Adipose tissue (tissue), 3 donors: ENCODE measurements around the gene MAB21L1. TPM values are rescaled to one million over a fixed set of nuclear protein-coding genes. Genes with fewer than 3 reads are reported as not detected.

ENCODE experiments used
- H3K27ac ChIP-seq: one replicate; pipeline ENCODE4 v1.5.1; 2013; ENCODE audit warnings: low read depth, low read length
- WGBS, 3 donors: extraction: QIAGEN DNeasy Blood & Tissue Kit; methylation state at CpG; one replicate each; pipeline ENCODE4 v1.1.7; 2013; 5-methylcytosine and 5-hydroxymethylcytosine counted together
- polyA plus RNA-seq, 3 donors: library from polyadenylated mRNA; stranded (reverse); fragments of 200-250 nt; gene quantifications; one replicate each; pipeline ENCODE4 v1.2.3, GENCODE V29; 2013
- donor health status: healthy with polysubstance abuse.
- donor health status: Bipolar disorder and iron deficiency.
- donor health status: healthy.

MAB21L1 gene
- under 1 TPM; 0.13 to 0.70 (median 0.22) TPM for polyA plus RNA-seq

- H3K27ac ChIP-seq, result no peak within 1 kb of the TSS
- WGBS, 3 donors, result 25 to 70% (median 38%) methylated on average over 35 of the region's 35 CpGs
These were observed at the start of gene MAB21L1 for GRCh38 chr13:35475960-35476943. Gene MAB21L1, minus strand, starts transcription at chr13:35476689. Its CDS starts 551 bp downstream, at chr13:35476138.

- H3K27ac ChIP-seq, result no peak overlapping the region
- WGBS, 3 donors, result 62 to 90% (median 77%) methylated on average over 3 of the region's 3 CpGs
These were observed 47.7 kb upstream of the MAB21L1 start for GRCh38 chr13:35524171-35524570.

- H3K27ac ChIP-seq, result no peak overlapping the region
- 88 to 93% (median 91%) methylated on average over 5 of the region's 5 CpGs for WGBS, 3 donors
These were observed 42.0 kb upstream of the MAB21L1 start for GRCh38 chr13:35518337-35518946.

GRCh38 chr13:35514801-35515502 is 38.5 kb upstream of the MAB21L1 start:
- WGBS, 3 donors, result 77 to 82% (median 82%) methylated on average over 6 of the region's 6 CpGs
- H3K27ac ChIP-seq, result no peak overlapping the region

- no peak overlapping the region for H3K27ac ChIP-seq
- 89 to 91% (median 90%) methylated on average over 7 of the region's 7 CpGs for WGBS, 3 donors
These were observed 37.6 kb upstream of the MAB21L1 start for GRCh38 chr13:35514061-35514477.

DNA sequence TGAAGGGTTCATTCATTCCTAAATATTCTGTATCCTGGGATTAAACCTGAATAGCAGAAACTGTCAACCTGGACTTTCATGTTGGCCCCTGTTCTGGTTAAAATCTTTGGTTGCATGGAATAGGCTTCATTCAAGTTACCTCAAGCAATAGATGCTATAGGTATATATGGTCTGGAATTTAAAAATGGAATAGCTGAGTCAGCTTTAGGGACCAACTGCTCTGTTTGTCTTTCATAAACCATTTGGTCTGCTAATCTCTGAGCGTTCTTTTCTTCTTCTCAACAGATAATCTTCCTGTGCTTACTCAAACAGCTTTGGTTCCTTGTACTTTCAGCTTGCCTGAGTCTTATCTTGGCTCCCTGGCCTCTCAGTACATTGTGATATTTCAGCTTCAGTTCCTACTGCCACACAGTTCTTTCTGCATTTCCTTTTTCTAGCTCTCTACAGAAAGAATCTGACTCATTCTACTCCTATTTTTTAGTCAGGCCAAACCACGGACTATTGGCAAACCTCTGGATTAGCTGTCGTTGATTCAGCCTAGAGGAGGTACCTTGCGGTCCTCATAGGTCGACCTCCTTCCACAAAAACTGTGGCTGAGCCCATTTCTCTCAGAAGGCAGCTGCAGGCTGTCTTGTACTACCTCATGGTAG is 35.9 kb upstream of the MAB21L1 start:
- 36 to 59% (median 39%) methylated on average over 5 of the region's 5 CpGs for WGBS, 3 donors

DNA sequence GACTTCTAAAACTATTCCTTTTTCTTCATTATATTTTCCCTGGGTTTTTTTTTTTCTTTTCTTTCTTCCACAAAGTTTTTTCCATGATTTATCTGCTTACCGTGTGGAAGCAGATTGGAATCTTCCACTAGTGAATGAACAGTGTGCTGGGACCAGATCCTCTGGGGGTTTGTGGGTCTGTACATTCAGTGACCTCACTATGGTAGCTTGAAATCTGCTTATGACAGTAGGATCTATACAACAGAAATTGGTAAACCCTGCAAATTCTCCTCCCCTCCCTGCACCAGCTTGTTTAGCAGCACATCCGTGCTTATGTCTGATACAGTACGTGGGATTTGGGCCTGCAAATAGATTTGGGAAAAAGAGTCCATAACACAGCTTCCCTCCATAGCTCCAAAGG is 26.0 kb upstream of the MAB21L1 start:
- whole genome bisulfite sequencing, 3 donors, result 58 to 71% (median 67%) methylated on average over 3 of the region's 3 CpGs

More for the DNA sequence above, 35.9 kb upstream of the MAB21L1 start:
- no peak overlapping the region for H3K27ac ChIP-seq

DNA sequence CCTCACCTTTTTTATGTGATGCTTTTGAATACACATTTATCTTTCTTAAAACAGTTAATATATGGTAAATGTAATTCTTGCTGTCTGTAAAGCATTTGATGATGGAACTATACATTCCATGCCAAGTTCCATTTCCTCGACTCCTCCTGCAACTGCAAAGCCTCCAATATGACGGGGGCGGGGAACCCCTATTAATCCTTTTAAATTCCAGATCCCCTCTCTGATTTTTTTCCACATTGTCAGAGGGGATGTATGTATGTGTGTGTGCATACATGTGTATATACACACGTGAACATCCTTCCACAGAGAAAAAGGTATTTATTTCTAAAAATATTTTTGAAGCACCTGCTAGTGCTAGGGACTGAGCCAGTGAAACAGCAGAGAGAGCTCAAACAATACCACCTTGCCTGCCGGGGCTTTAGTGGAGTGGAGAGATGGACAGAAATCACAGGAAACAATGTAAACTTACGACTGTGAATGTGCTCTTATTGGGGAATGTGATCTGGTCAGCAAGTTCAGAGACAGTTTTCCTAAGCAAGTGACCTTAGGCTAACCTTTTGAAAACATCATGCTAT is 25.3 kb upstream of the MAB21L1 start:
- no peak overlapping the region for H3K27ac ChIP-seq
- WGBS, 3 donors, result 68 to 72% (median 72%) methylated on average over 6 of the region's 6 CpGs

More for the DNA sequence above, 26.0 kb upstream of the MAB21L1 start:
- H3K27ac ChIP-seq, result no peak overlapping the region

GRCh38 chr13:35500144-35500543 is 23.7 kb upstream of the MAB21L1 start:
- H3K27ac ChIP-seq, result no peak overlapping the region
- WGBS, 3 donors, result 82 to 87% (median 84%) methylated on average over 2 of the region's 2 CpGs

- H3K27ac ChIP-seq, result no peak overlapping the region
- 82 to 88% (median 86%) methylated on average over 4 of the region's 4 CpGs for WGBS, 3 donors
These were observed 23.2 kb upstream of the MAB21L1 start for GRCh38 chr13:35499676-35500075.

DNA sequence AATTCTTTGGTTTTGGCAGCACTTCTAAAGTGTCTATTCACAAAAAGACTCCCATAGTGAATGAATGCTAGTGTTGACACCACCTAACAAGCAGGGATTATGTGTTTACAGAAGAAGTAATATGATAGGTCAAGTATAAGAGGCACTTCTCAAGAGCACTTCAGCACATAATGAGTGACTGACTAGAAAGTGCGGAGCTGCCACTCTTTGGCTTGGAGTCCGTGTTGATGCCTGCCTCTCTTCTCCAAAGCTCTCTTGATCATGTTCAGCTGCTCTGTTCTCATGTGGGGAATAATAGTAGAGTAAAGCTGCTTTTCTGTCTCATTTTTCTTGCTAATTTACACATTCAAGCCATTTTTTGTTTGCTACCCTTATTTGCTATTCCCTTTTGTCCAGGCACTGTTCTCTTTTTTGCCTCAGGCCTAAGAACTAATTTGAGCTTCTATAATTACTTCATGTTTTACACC is 22.7 kb upstream of the MAB21L1 start:
- WGBS, 3 donors, result 86 to 94% (median 93%) methylated on average over 2 of the region's 2 CpGs
- H3K27ac ChIP-seq, result no peak overlapping the region

DNA sequence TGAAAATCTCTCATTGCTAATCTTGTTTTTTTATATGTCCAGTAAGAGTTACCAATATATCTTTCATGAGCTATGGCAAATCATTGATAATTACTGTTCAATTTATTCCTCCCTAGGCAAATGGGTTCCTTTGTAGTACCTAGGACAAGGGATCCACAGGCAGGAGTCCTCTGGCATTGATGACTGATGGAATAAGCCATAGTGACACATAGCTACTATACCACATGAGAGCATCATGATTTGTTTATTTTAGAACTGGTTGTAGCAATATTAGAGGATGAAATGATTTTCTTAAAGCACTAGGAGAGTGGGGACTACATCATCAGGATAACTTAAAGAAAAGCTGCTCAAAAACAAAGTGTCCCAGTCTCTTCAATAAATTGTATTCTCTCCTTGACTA is 21.7 kb upstream of the MAB21L1 start:
- no peak overlapping the region for H3K27ac ChIP-seq

GRCh38 chr13:35496761-35497386 is 20.4 kb upstream of the MAB21L1 start:
- 69 to 94% (median 80%) methylated on average over 2 of the region's 2 CpGs for WGBS, 3 donors
- H3K27ac ChIP-seq, result no peak overlapping the region

- no peak overlapping the region for H3K27ac ChIP-seq
- 54 to 79% (median 66%) methylated on average over 1 of the region's 1 CpG for WGBS, 3 donors
These were observed 19.5 kb upstream of the MAB21L1 start for GRCh38 chr13:35496006-35496405.

DNA sequence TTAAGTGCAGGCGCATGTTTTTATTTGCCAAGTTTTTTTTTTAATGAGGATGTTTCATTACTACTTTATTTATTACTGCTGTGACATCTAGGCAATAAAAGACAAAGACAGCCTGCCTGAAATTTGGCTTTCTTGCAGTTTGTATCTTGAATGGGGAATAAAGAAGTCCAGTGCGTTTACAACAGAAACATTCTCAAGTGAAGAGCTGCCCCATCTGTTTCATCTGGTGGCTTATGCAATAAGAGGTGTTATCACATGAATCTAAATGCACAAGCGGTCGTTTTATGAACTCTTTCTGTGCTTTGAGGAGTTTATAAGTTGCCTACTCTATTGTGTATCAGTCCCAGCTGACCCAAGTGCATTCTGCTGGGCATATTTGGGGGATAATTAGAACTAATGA is 12.6 kb upstream of the MAB21L1 start:
- WGBS, 3 donors, result 76 to 85% (median 77%) methylated on average over 4 of the region's 4 CpGs
- no peak overlapping the region for H3K27ac ChIP-seq

GRCh38 chr13:35485424-35485823 is 8.9 kb upstream of the MAB21L1 start:
- H3K27ac ChIP-seq, result no peak overlapping the region
- WGBS, 3 donors, result 95 to 98% (median 97%) methylated on average over 3 of the region's 3 CpGs

DNA sequence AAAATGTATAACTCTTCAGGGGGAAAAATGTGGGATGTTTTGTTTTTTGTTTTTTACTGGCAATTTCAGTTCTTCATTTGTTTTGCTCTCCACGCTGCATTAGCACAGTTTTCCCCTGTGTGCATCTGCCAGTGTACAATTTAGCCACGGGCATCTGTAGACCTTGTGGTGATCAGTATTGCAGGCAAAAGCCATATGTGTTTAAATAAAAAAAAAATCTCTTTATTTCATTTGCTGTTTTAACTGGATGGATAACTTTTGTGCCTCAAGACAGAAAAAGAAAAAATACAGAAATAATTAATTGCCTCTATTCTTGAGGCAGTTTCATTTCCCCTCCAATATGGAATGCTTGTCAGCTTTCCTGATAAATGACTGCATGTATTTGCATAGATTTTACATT is 7.9 kb upstream of the MAB21L1 start:
- 86% methylated on average over 2 of the region's 2 CpGs for WGBS, 3 donors
- no peak overlapping the region for H3K27ac ChIP-seq

GRCh38 chr13:35483761-35484160 is 7.3 kb upstream of the MAB21L1 start:
- WGBS, 3 donors, result 93 to 97% (median 94%) methylated on average over 3 of the region's 3 CpGs
- no peak overlapping the region for H3K27ac ChIP-seq
